ENCODE measurements around the gene UBXN4. TPM values are rescaled to one million over a fixed set of nuclear protein-coding genes. Genes with fewer than 3 reads are reported as not detected.
"Not testable (repeated sequence)": the region's sequence is repeated elsewhere in the genome, so short reads cannot be mapped to it uniquely, and the experiment has no call there.

The UBXN4 gene
- total RNA-seq, 4 donors from 2014 or later, result 54.2 to 101 (median 61.3) TPM

DNA sequence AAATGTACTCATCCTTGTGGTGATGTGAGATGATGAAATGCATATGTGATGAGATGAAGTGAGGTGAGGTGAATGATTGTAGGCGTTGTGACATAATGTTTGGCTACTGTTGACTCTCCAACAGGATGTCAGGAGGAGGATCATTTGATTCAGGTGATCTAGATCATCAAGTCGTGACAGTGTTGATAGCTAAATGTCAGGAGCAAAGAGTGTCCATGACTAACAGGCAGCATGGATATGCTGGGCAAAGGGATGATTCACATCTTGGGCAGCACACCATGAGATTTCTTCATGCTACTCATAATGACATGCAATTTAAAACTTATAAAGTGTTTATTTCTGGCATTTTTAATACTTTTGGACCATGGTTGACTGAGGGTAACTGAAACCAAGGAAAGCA lies 40.2 kb upstream of the UBXN4 start:
- no peaks in the 10 kb centered on the region for H3K9me3 ChIP-seq
- H3K27ac ChIP-seq, result no peak overlapping the region
- H3K4me3 ChIP-seq, result no peak overlapping the region
- H3K27me3 ChIP-seq, result no peaks in the 10 kb centered on the region
- H3K36me3 ChIP-seq, result no peaks in the 10 kb centered on the region
- WGBS, 2 donors (ENCODE audit: low coverage in 1 of 2), result 86 to 91% methylated on average over 2 of the region's 2 CpGs
- TF ChIP-seq EP300 (IDR thresholded peaks at IDR 0.05; ENCODE audit: low read depth) (no peak), POLR2A (IDR thresholded peaks at IDR 0.05) (no peak)
- TF ChIP-seq, protein P1, sequence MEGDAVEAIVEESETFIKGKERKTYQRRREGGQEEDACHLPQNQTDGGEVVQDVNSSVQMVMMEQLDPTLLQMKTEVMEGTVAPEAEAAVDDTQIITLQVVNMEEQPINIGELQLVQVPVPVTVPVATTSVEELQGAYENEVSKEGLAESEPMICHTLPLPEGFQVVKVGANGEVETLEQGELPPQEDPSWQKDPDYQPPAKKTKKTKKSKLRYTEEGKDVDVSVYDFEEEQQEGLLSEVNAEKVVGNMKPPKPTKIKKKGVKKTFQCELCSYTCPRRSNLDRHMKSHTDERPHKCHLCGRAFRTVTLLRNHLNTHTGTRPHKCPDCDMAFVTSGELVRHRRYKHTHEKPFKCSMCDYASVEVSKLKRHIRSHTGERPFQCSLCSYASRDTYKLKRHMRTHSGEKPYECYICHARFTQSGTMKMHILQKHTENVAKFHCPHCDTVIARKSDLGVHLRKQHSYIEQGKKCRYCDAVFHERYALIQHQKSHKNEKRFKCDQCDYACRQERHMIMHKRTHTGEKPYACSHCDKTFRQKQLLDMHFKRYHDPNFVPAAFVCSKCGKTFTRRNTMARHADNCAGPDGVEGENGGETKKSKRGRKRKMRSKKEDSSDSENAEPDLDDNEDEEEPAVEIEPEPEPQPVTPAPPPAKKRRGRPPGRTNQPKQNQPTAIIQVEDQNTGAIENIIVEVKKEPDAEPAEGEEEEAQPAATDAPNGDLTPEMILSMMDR (IDR thresholded peaks at IDR 0.05), result no peak
- H3K4me1 ChIP-seq, result no peaks in the 10 kb centered on the region
- DNase-seq, result no peak
- in situ Hi-C loops (cut with MboI; ENCODE audit: low pct_ligation_motif_present in 1 of 4, low pct_unique_long_range_greater_than_20kb in 1 of 4, low sequenced_read_pairs in 3 of 4) (loop anchor here in 2 of 4 donors (25.0 kb wide), 2 partner anchors 689 to 714 kb away; no protein-coding TSS in a partner anchor), intact Hi-C loops (cut with DNase I; ENCODE audit: low total_unique reads) (no loop called here)

DNA sequence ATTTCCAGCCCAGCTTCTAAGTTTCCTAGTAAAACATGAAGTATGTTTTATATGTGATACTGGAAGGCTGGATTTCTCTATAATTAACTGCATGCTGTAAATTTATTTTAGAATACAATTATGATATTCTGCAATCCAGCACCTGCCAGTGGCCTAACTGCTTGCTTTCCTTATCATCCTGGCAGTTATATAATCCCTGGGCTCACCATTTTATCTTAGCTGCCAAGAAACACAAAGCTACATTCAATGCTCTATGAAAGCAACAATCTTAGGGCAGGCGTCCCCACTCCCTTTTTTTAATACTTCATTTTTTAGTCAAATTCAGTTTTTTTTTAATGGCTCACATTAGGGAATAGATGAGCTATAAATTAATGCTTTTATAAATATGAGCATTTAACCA lies 38.4 kb upstream of the UBXN4 start:
- Histone ChIP-seq H3K9me3 (no peaks in the 10 kb centered on the region), H3K27me3 (no peaks in the 10 kb centered on the region), H3K4me3 (no peak overlapping the region), H3K27ac (no peak overlapping the region), H3K36me3 (no peaks in the 10 kb centered on the region), H3K4me1 (no peaks in the 10 kb centered on the region)
- WGBS, 2 donors (ENCODE audit: low coverage in 1 of 2), result 27 to 41% methylated on average over 1 of the region's 1 CpG
- intact Hi-C loops (cut with DNase I; ENCODE audit: low total_unique reads) (no loop called here), in situ Hi-C loops (cut with MboI; ENCODE audit: low pct_ligation_motif_present in 1 of 4, low pct_unique_long_range_greater_than_20kb in 1 of 4, low sequenced_read_pairs in 3 of 4) (loop anchor here in 2 of 4 donors (25.0 kb wide), 2 partner anchors 691 to 716 kb away; no protein-coding TSS in a partner anchor)
- TF ChIP-seq EP300 (IDR thresholded peaks at IDR 0.05; ENCODE audit: low read depth), result no peak
- TF ChIP-seq, protein P1 (IDR thresholded peaks at IDR 0.05), result no peak
- TF ChIP-seq POLR2AphosphoS5 (IDR thresholded peaks at IDR 0.05), result no peak
- TF ChIP-seq POLR2A (IDR thresholded peaks at IDR 0.05), result no peak
- DNase-seq, result no peak

DNA sequence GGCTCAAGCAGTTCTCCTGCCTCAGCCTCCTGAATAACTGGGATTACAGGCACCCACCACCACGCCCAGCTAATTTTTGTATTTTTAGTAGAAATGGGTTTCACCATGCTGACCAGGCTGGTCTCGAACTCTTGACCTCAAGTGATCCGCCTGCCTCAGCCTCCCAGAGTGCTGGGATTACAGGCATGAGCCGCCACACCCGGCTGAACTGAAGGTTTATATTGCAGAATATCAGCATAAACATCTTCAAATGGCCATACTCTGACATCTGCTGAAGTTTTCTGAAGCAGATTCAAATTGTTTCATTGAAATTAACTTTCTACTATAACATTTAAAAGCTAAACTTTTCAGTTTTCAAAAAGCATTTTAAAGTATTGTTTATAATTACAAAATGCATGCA lies 37.6 kb upstream of the UBXN4 start:
- H3K4me1 ChIP-seq; H3K27ac ChIP-seq; H3K36me3 ChIP-seq; H3K9me3 ChIP-seq; H3K4me3 ChIP-seq; H3K27me3 ChIP-seq; DNase-seq; intact Hi-C loops (cut with DNase I; ENCODE audit: low total_unique reads): not testable (repeated sequence)
- in situ Hi-C loops (cut with MboI; ENCODE audit: low pct_ligation_motif_present in 1 of 4, low pct_unique_long_range_greater_than_20kb in 1 of 4, low sequenced_read_pairs in 3 of 4), result loop anchor here in 2 of 4 donors (25.0 kb wide), 2 partner anchors 692 to 717 kb away; no protein-coding TSS in a partner anchor
- 70 to 89% methylated on average over 2 to 5 of the region's 5 CpGs for WGBS, 2 donors (ENCODE audit: low coverage in 1 of 2)

DNA sequence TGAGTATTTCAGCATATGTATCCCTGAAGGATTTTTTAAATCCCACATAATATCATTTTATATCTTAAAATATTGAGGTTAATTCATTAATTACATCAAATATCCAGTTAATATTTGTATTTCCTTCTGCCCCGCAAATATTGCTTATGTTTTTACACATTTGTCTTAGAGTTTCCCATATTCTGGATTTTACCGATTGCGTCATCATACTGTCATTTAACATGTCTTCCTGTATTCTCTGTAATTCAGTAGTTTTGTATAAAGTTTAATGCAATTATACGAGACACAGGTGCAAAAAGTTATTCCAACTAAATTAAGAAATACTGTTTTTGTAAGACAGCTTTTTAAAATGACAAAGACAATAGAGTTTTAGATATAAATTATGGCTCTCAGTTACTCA lies 33.5 kb upstream of the UBXN4 start:
- Histone ChIP-seq H3K9me3 (no peaks in the 10 kb centered on the region), H3K27ac (no peak overlapping the region), H3K36me3 (peaks cover 0 to 9% (median 0%) of the 10 kb centered on the region in 4 donors), H3K4me3 (no peak overlapping the region), H3K27me3 (no peaks in the 10 kb centered on the region), H3K4me1 (no peaks in the 10 kb centered on the region)
- intact Hi-C loops (cut with DNase I; ENCODE audit: low total_unique reads) (no loop called here), in situ Hi-C loops (cut with MboI; ENCODE audit: low pct_ligation_motif_present in 1 of 4, low pct_unique_long_range_greater_than_20kb in 1 of 4, low sequenced_read_pairs in 3 of 4) (loop anchor here in 2 of 4 donors (25.0 kb wide), 2 partner anchors 696 to 721 kb away; no protein-coding TSS in a partner anchor)
- 87 to 94% methylated on average over 4 of the region's 4 CpGs for WGBS, 2 donors (ENCODE audit: low coverage in 1 of 2)
- no peak for DNase-seq
- no peak for TF ChIP-seq EP300 (IDR thresholded peaks at IDR 0.05; ENCODE audit: low read depth)
- no peak for TF ChIP-seq POLR2AphosphoS5 (IDR thresholded peaks at IDR 0.05)
- no peak for TF ChIP-seq POLR2A (IDR thresholded peaks at IDR 0.05)
- TF ChIP-seq, protein P1 (IDR thresholded peaks at IDR 0.05), result no peak

DNA sequence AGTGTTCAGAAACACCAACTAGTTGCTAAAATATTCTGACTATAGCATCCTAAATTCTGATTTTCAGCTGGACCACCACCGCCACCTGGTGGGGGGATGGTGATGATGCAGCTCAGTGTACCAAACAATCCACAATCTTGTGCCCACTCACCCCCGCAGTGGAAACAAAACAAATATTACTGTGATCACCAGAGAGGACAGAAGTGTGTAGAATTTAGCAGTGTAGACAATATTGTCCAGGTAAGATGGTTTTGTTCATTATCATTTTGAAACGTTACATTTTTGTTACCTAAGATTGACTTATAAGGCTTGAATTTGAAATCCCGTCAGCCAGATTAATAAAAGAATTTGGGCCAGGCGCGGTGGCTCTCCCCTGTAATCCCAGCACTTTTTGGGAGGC lies 31.7 kb upstream of the UBXN4 start:
- TF ChIP-seq, protein P1 (IDR thresholded peaks at IDR 0.05), result peak; percentile 88 to 96 (median 95)
- no peak for TF ChIP-seq POLR2AphosphoS5 (IDR thresholded peaks at IDR 0.05)
- in situ Hi-C loops (cut with MboI; ENCODE audit: low pct_ligation_motif_present in 1 of 4, low pct_unique_long_range_greater_than_20kb in 1 of 4, low sequenced_read_pairs in 3 of 4), result loop anchor here (10.0 to 25.0 kb wide), 3 partner anchors 698 to 723 kb away; no protein-coding TSS in a partner anchor
- intact Hi-C loops (cut with DNase I; ENCODE audit: low total_unique reads), result no loop called here
- Histone ChIP-seq H3K36me3 (peaks cover 0 to 9% (median 0%) of the 10 kb centered on the region in 4 donors), H3K4me1 (no peaks in the 10 kb centered on the region), H3K4me3 (no peak overlapping the region), H3K9me3 (no peaks in the 10 kb centered on the region), H3K27me3 (no peaks in the 10 kb centered on the region), H3K27ac (no peak overlapping the region)
- DNase-seq, result peak; percentile 56
- 54 to 60% methylated on average over 3 to 6 of the region's 6 CpGs for WGBS, 2 donors (ENCODE audit: low coverage in 1 of 2)

DNA sequence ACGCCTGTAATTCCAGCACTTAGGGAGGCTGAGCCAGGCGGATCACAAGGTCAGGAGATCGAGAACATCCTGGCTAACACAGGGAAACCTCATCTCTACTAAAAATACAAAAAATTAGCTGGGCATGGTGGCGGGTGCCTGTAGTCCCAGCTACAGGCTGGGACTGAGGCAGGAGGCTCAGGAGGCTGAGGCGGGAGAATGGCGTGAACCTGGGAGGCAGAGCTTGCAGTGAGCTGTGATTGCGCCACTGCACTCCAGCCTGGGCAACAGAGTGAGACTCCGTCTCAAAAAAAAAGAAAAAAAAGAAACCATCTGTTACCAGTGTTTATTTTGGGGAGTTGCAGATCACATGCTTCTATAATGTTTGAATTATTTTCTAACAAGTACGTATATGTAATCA lies 26.6 kb upstream of the UBXN4 start:
- H3K4me1 ChIP-seq; intact Hi-C loops (cut with DNase I; ENCODE audit: low total_unique reads); H3K4me3 ChIP-seq; DNase-seq; H3K27ac ChIP-seq; H3K27me3 ChIP-seq; H3K9me3 ChIP-seq: not testable (repeated sequence)
- peaks cover 0 to 18% (median 6%) of the 10 kb centered on the region in 4 donors for H3K36me3 ChIP-seq
- in situ Hi-C loops (cut with MboI; ENCODE audit: low pct_ligation_motif_present in 1 of 4, low pct_unique_long_range_greater_than_20kb in 1 of 4, low sequenced_read_pairs in 3 of 4), result loop anchor here (10.0 to 25.0 kb wide), 3 partner anchors 703 to 728 kb away; no protein-coding TSS in a partner anchor
- 94 to 96% methylated on average over 9 of the region's 9 CpGs for WGBS, 2 donors (ENCODE audit: low coverage in 1 of 2)
